Endothelial cell (in vitro differentiated cells): ENCODE measurements around the gene GRIK3. TPM values are rescaled to one million over a fixed set of nuclear protein-coding genes. Genes with fewer than 3 reads are reported as not detected.
"Not testable (repeated sequence)": the region's sequence is repeated elsewhere in the genome, so short reads cannot be mapped to it uniquely, and the experiment has no call there.

ENCODE experiments used
- DNase-seq: peaks from one replicate; pipeline ENCODE4 v3.0.0; 2021; ENCODE audit warnings: low spot score
- H3K27ac Mint-ChIP-seq: one replicate; pipeline ENCODE4 v1.8.0; 2021; ENCODE audit warnings: mixed read lengths, inconsistent platforms; ENCODE audit not compliant: unreplicated experiment
- H3K27me3 Mint-ChIP-seq: one replicate; pipeline ENCODE4 v1.8.0; 2021; ENCODE audit warnings: mild to moderate bottlenecking, moderate library complexity, mixed read lengths, inconsistent platforms; ENCODE audit not compliant: unreplicated experiment
- H3K36me3 Mint-ChIP-seq: one replicate; pipeline ENCODE4 v1.8.0; 2021; ENCODE audit warnings: mild to moderate bottlenecking, low read depth, mixed read lengths, inconsistent platforms; ENCODE audit not compliant: unreplicated experiment
- H3K4me1 Mint-ChIP-seq: one replicate; pipeline ENCODE4 v1.8.0; 2021; ENCODE audit warnings: mild to moderate bottlenecking, mixed read lengths, inconsistent platforms; ENCODE audit not compliant: unreplicated experiment
- H3K4me3 Mint-ChIP-seq: one replicate; pipeline ENCODE4 v1.8.0; 2021; ENCODE audit warnings: mild to moderate bottlenecking, mixed read lengths, inconsistent platforms; ENCODE audit not compliant: unreplicated experiment
- H3K9me3 Mint-ChIP-seq: one replicate; pipeline ENCODE4 v1.8.0; 2021; ENCODE audit warnings: mixed read lengths, inconsistent platforms; ENCODE audit not compliant: unreplicated experiment
- CTCF ChIP-seq: fragments of 200-600 bp; sonication (generic); IDR thresholded peaks from one replicate; pipeline ENCODE4 v1.5.0; 2021; ENCODE audit warnings: antibody characterized with exemption; ENCODE audit not compliant: unreplicated experiment
- total RNA-seq: library from RNA; stranded (reverse); fragmentation: NEBNext Ultra II Directional; extraction: Animal tissue kit (Norgen Biotek cat#: 25700); gene quantifications from one replicate; pipeline ENCODE4 v1.2.1, GENCODE V29; 2021; ENCODE audit not compliant: unreplicated experiment

GRIK3 gene
- total RNA-seq, 1 donor from 2014 or later = 0.05 TPM

- H3K9me3 Mint-ChIP-seq = no peaks in the 10 kb centered on the region
- no peak overlapping the region for H3K27ac Mint-ChIP-seq
- TF ChIP-seq CTCF = no peak
- DNase-seq = no peak
- no peaks in the 10 kb centered on the region for H3K27me3 Mint-ChIP-seq
- H3K36me3 Mint-ChIP-seq = no peaks in the 10 kb centered on the region
- H3K4me3 Mint-ChIP-seq = no peak overlapping the region
- H3K4me1 Mint-ChIP-seq = no peaks in the 10 kb centered on the region
Measured at GRCh38 chr1:36910886-36911540, 123.3 kb downstream of the GRIK3 start.

GRCh38 chr1:36909946-36910725 is 124.2 kb downstream of the GRIK3 start:
- no peak overlapping the region for H3K4me3 Mint-ChIP-seq
- no peaks in the 10 kb centered on the region for H3K4me1 Mint-ChIP-seq
- no peak for DNase-seq
- H3K9me3 Mint-ChIP-seq = no peaks in the 10 kb centered on the region
- H3K36me3 Mint-ChIP-seq = no peaks in the 10 kb centered on the region
- H3K27me3 Mint-ChIP-seq = no peaks in the 10 kb centered on the region
- no peak for TF ChIP-seq CTCF
- H3K27ac Mint-ChIP-seq = no peak overlapping the region

- not testable (repeated sequence) for H3K36me3 Mint-ChIP-seq, DNase-seq, H3K4me3 Mint-ChIP-seq, H3K27ac Mint-ChIP-seq, H3K9me3 Mint-ChIP-seq, H3K4me1 Mint-ChIP-seq, H3K27me3 Mint-ChIP-seq
Measured at GRCh38 chr1:36909359-36909758, 125.0 kb downstream of the GRIK3 start.

- no peak for DNase-seq
- Mint-ChIP-seq H3K27ac (no peak overlapping the region), H3K27me3 (no peaks in the 10 kb centered on the region), H3K36me3 (no peaks in the 10 kb centered on the region), H3K9me3 (no peaks in the 10 kb centered on the region), H3K4me1 (no peaks in the 10 kb centered on the region), H3K4me3 (no peak overlapping the region)
- no peak for TF ChIP-seq CTCF
Measured at GRCh38 chr1:36908096-36908495, 126.2 kb downstream of the GRIK3 start.

GRCh38 chr1:36906555-36906954 is 127.8 kb downstream of the GRIK3 start:
- Mint-ChIP-seq H3K36me3 (no peaks in the 10 kb centered on the region), H3K9me3 (no peaks in the 10 kb centered on the region), H3K4me3 (no peak overlapping the region), H3K27ac (no peak overlapping the region), H3K4me1 (no peaks in the 10 kb centered on the region), H3K27me3 (no peaks in the 10 kb centered on the region)
- no peak for TF ChIP-seq CTCF
- DNase-seq = no peak
